GM18511 (cell line): Measurements from ENCODE around the gene SMPD2.
"Not testable (repeated sequence)": the region's sequence is repeated elsewhere in the genome, so short reads cannot be mapped to it uniquely, and the experiment has no call there.

Source experiments
- ATAC-seq: cut with Tn5 transposase; IDR thresholded peaks from one replicate; pipeline ENCODE4 v1.9.1; 2021; ENCODE audit warnings: mild to moderate bottlenecking, moderate library complexity; ENCODE audit not compliant: unreplicated experiment

The SMPD2 gene

DNA sequence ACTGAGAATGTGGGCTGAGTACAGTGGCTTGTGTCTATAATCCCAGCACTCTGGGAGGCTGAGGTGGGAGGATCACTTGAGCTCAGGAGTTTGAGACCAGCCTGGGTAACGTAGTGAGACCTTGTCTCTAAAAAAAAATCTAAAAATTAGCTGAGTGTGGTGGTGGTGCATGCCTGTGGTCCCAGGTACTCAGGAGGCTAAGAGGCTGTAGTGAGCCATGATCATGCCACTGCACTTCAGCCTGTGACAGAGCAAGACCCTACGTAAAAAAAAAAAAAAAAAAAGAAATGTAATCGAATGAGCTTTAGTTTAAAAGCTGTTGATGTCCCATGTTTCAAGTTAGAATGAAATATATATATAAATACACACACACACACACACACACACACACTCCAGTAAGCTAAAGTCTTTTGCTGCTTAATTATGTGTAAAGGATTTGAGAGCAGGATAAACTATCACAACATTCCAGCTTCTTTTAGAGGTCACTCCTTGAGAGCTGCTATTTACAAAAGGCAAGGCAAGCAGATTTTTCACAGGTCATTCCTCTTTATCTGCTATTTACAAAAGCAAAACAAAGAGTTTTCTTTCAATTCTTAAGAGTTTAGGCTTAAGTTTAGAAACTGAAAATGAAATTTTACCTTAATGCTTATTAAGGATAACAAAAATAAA lies 19.8 kb downstream of the SMPD2 start:
- ATAC-seq: no peak

GRCh38 chr6:109461205-109461604 lies 20.7 kb downstream of the SMPD2 start:
- ATAC-seq: not testable (repeated sequence)

GRCh38 chr6:109461733-109462526 lies 21.4 kb downstream of the SMPD2 start:
- ATAC-seq: no peak

- ATAC-seq: no peak
These were observed 25.2 kb downstream of the SMPD2 start for GRCh38 chr6:109465772-109466171.

DNA sequence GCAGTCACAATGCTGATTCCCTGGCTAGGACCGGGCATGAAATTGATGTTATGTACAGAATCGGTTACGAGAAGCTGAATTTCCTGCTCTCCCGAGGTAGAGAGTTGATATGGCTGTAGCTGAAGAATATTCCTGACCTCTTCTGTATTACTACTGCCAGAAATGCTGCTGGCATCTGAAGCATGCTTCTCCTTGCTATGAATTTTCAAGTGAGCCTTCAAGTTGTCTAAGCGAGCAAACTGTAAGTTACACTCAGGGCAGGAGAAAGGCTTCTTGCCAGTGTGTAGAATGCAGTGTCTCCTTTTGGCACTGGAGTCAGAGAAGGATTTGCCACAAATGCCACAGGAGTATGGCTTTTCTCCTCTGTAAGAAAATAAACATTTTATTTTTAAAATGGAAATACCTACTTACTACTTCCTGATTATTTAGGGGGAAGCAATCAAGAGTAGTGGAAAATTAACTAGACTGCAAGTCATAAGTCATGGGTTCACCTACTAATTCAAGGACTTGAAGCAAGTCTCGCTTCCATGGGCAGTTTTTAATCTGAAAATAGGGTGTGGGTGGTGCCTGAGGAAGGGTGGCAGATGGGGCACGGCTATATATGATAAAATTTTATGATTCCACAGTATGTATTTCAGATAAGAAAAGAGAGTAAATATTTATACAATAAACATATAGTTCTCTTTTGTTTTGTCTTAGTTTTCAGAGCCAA lies 25.8 kb downstream of the SMPD2 start:
- ATAC-seq: no peak

DNA sequence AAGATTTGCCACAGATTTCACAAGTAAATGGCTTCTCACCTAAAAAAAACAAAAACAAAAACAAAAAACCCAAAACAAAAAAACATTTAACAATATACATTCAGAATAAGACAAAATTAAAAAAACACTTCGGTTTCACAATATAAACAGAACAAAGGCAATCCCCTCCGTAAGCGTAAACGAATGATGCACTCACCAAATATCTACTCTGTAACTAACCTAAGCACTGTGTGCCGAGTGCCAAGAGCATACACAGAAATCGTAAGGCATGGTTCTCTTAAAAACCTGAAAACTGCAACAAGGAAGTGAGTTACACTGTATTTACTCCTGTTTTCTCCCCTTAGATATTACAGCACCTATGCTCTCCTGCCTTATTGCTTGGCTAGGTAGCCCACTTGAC lies 27.2 kb downstream of the SMPD2 start:
- ATAC-seq: no peak

GRCh38 chr6:109469591-109470189 lies 29.2 kb downstream of the SMPD2 start:
- ATAC-seq: no peak

- no peak for ATAC-seq
These were observed 30.7 kb downstream of the SMPD2 start for GRCh38 chr6:109471105-109471810.

DNA sequence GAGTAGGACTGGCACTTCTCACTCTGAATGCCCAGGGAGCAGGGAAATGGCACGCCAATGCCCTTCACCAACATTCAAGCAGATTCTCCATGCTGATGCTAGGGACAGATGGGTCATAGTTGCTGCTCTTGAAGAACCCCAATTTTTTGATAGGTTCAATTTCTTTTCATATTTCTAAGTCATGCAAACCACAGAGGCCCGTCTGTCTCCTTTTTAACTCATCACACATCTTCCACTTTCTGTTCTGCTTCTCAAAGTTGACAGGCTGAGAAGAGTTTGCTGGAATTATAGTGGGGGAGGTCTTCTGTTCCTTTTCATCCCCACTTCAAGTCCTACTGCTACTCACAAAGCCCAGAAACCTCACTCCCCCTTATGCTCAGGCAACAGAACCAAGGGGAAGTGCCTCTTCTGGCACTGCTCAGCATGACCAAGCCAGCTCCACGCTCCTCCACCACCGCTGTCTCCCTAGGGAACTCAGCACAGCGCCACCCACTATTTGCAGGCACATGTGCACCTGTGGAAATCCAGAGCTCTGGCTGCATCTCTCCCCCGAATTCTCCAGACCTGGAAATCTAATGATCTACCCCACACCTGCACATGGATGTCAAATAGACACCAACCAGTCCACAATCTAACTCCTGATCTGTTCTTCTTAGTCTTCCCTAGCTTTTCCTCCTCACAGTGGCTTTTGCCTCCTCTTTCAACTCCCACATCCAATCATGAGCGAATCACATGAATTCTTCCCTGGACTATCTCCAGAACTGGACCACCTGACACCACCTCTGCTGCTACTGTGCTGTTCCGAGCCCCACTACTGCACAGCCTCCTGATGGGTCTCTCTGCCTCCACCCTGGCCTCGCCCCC lies 31.8 kb downstream of the SMPD2 start:
- ATAC-seq: peak; percentile 72

- no peak for ATAC-seq
These were observed 32.6 kb downstream of the SMPD2 start for GRCh38 chr6:109473120-109473519.

- no peak for ATAC-seq
These were observed 34.5 kb downstream of the SMPD2 start for GRCh38 chr6:109474995-109475394.

GRCh38 chr6:109475625-109476024 lies 35.1 kb downstream of the SMPD2 start:
- ATAC-seq: no peak

DNA sequence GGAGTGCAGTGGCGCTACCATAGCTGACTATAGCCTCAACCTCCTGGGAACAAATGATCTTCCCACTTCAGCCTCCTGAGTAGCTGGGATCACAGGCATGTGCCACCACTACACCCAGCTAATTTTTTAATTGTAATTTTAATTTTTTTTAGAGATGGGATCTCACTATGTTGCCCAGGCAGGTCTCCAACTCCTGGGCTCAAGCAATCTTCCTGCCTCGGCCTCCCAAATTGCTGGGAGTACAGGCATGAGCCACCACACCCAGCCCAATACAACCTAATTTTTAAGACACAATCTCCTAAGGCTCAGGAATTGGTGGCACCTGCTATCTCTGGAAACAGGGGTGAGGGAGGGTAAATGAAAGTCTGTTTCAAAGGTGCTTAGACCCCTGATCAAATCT lies 36.7 kb downstream of the SMPD2 start:
- ATAC-seq: no peak

- peak; percentile 67 for ATAC-seq
These were observed 37.2 kb downstream of the SMPD2 start for GRCh38 chr6:109477725-109478124.

DNA sequence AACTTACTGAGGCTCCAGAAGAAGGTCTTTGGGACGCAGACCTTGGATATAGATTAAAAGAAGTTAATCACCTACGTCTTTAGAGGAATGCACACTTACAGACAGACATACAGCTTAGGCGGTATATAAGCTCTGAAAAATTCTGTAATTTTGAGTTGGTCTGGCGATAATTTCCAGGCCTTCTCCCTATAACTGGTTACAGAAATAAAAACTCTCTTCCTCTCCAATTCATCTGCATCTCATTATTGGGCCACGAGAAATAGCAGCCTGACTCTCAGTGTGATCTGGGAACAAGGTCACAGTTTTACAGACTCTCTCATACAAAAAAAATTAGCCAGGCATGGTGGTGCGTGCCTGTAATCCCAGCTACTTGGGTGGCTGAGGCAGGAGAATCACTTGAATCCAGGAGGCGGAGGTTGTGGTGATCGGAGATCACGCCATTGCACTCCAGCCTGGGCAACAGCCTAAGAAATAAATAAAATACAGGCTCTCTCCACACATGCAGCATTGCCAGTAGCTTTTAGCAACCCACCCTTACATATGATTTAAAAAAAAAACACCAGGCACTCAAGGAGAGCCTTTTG lies 37.8 kb downstream of the SMPD2 start:
- no peak for ATAC-seq

DNA sequence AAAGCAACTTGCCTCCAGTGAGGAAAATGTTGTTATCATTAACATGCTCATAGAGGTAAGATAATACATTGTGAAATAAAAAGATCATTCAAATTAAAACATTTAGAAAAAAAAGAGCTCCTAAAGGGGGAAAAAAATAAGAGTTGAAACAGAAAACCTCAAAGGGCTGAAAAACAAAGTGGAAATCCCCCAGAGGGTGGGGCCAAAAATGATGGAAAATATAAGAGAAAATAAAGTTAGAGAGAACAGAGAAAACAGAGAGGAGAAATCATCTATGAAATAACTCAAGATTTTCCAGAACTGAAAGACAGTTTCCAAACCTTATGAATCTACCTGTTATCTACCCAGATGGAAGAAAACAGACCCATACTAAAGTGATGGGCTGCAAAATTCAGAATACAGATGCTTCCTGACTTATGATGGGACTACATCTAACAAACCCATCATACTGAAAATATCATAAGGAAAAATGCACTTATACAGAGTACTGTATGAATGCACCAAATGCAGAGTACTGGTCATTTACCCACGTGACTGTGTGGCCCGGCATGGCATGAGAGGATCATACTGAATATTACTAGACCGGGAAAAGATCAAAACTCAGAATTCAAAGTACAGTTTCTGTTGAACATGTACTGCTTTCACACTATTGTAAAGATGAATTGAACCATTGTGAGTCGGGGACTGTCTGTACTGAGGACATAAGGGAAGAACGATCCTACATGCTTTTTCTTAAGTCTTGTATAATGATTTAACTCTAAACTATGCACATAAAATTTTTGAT lies 38.5 kb downstream of the SMPD2 start:
- no peak for ATAC-seq

DNA sequence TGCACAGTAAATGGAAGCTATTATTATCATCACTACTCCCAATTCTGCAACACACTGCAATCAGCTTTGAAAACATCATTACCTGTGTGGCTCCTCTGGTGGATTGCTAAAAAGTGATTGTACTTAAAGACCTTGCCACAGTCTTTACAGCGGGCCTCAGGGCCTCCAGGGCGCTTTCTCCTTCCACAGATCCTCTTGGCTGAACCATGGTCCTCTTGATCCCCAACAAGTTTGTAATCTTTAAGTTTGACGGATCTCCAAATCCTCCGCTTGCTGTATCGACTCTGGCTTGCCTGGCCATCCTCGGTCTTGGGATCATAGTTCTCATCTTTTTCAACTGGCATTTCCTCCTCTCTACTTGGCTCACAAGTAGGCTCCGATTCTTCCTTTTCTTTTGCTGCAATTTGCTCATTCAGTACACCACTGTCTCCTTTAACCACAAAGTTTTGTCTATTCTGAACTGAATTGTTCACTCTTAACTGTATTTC lies 40.5 kb downstream of the SMPD2 start:
- no peak for ATAC-seq

GRCh38 chr6:109482905-109483734 lies 42.6 kb downstream of the SMPD2 start, which contains the start of gene ZBTB24:
ZBTB24 (minus strand) TSS chr6:109483219; CDS start chr6:109482026, 1,193 bp downstream.
- peak; percentile 91 for ATAC-seq
